PC-3 (cell line): Measurements from ENCODE around the gene CFAP161. TPM values are rescaled to one million over a fixed set of nuclear protein-coding genes. Genes with fewer than 3 reads are reported as not detected.

ENCODE experiments used
- ATAC-seq: fragments of 200-7000 bp; cut with Tn5 transposase; 2 replicates; pipeline ENCODE4 v1.9.1; 2020; ENCODE audit warnings: mild to moderate bottlenecking, moderate library complexity
- BruUV-seq: library from RNA; stranded (reverse); fragments of 400-500 nt; replicated peaks from 2 replicates; lab custom pipeline; 2021; lab: Mats Ljungman, UMichigan
- CTCF ChIA-PET: fragments of 300-600 bp; sonication (Branson Sonifier 250); formaldehyde crosslinking; loops from one replicate; lab custom pipeline; 2022; ENCODE audit warnings: antibody characterized with exemption; lab: Charles Lee
- POLR2A ChIA-PET: fragments of 300-600 bp; sonication (Branson Sonifier 250); formaldehyde crosslinking; loops from one replicate; lab custom pipeline; 2022; ENCODE audit warnings: antibody characterized with exemption; ENCODE audit not compliant: unreplicated experiment; lab: Charles Lee
- DNase-seq: peaks from one replicate; pipeline ENCODE4 v3.0.0-alpha.2; 2015
- H2AFZ ChIP-seq: fragments of 300-600 bp; sonication (generic); 2 replicates; pipeline ENCODE4 v1.6.0; 2016; ENCODE audit warnings: antibody characterized with exemption, low read length
- H3F3A ChIP-seq: fragments of 300-600 bp; sonication (generic); one replicate; pipeline ENCODE4 v1.6.0; 2017; ENCODE audit warnings: antibody characterized with exemption, low read length, control low read depth, mild to moderate bottlenecking; ENCODE audit not compliant: unreplicated experiment
- H3K27ac ChIP-seq: fragments of 300-600 bp; sonication (generic); 2 replicates; pipeline ENCODE4 v1.5.1; 2016; ENCODE audit warnings: mild to moderate bottlenecking, low read length
- H3K27me3 ChIP-seq: fragments of 300-600 bp; sonication (generic); 2 replicates; pipeline ENCODE4 v1.6.1; 2016; ENCODE audit warnings: low read length, mixed read lengths
- H3K36me3 ChIP-seq: fragments of 300-600 bp; sonication (generic); 2 replicates; pipeline ENCODE4 v1.6.1; 2016; ENCODE audit warnings: low read depth, mixed run types, low read length, mixed read lengths
- H3K4me1 ChIP-seq: fragments of 300-600 bp; sonication (generic); 2 replicates; pipeline ENCODE4 v1.5.1; 2016; ENCODE audit warnings: low read length; ENCODE audit not compliant: insufficient read depth
- H3K4me2 ChIP-seq: fragments of 300-600 bp; sonication (generic); 2 replicates; pipeline ENCODE4 v1.6.0; 2016; ENCODE audit warnings: low read length
- H3K4me3 ChIP-seq: fragments of 300-600 bp; sonication (generic); 2 replicates; pipeline ENCODE4 v1.5.1; 2016; ENCODE audit warnings: mild to moderate bottlenecking, low read length, mixed read lengths
- H3K79me2 ChIP-seq: fragments of 300-600 bp; sonication (generic); 2 replicates; pipeline ENCODE4 v1.6.1; 2017; ENCODE audit warnings: low read length, mixed read lengths
- H3K9ac ChIP-seq: fragments of 300-600 bp; sonication (generic); 2 replicates; pipeline ENCODE4 v1.6.0; 2016; ENCODE audit warnings: mild to moderate bottlenecking, low read length
- H3K9me2 ChIP-seq: fragments of 300-600 bp; sonication (generic); replicated peaks from 2 replicates; pipeline ENCODE4 v1.6.1; 2016; ENCODE audit warnings: mixed run types, low read length, mixed read lengths
- H3K9me3 ChIP-seq: fragments of 300-600 bp; sonication (generic); 2 replicates; pipeline ENCODE4 v1.6.1; 2016; ENCODE audit warnings: low read length, mixed read lengths
- H4K20me1 ChIP-seq: fragments of 300-600 bp; sonication (generic); 2 replicates; pipeline ENCODE4 v1.6.1; 2016; ENCODE audit warnings: low read length, mixed read lengths
- CTCF ChIP-seq: fragments of 300-600 bp; sonication (generic); conservative IDR thresholded peaks from 2 replicates; pipeline ENCODE4 v1.5.1; 2017; ENCODE audit warnings: antibody characterized with exemption, low read depth, mild to moderate bottlenecking, low read length
- EZH2 ChIP-seq: fragments of 300-600 bp; sonication (generic); IDR thresholded peaks from one replicate; pipeline ENCODE4 v1.6.1; 2017; ENCODE audit warnings: antibody characterized with exemption, mild to moderate bottlenecking, low read length; ENCODE audit not compliant: unreplicated experiment
- EZH2phosphoT487 ChIP-seq: fragments of 300-600 bp; sonication (generic); IDR thresholded peaks from 2 replicates; pipeline ENCODE4 v1.6.1; 2018; ENCODE audit warnings: mild to moderate bottlenecking, antibody characterized with exemption, low read length, borderline replicate concordance
- intact Hi-C: fragments of 100-400 bp; cut with micrococcal nuclease; formaldehyde crosslinking; loops from 2 replicates; pipeline ENCODE4 v1.9.0; 2023
- total RNA-seq: library from RNA; depleted of rRNA; stranded (reverse); fragments of >200 nt; gene quantifications from 2 replicates; pipeline ENCODE4 v1.2.3, GENCODE V29; 2014

The CFAP161 gene
- total RNA-seq, 1 experiment from 2014 or later: 0.55 TPM

GRCh38 chr15:81151389-81151788, 17.3 kb downstream of the CFAP161 start:
- H3F3A ChIP-seq: no peaks in the 10 kb centered on the region
- H3K36me3 ChIP-seq: no peaks in the 10 kb centered on the region
- DNase-seq (no peak), ATAC-seq (no peak)
- intact Hi-C loops: loop anchor here (5.0 kb wide), 1 partner anchor 44 kb away; no protein-coding TSS in a partner anchor
- no peak overlapping the region for H3K4me3 ChIP-seq
- H3K9me3 ChIP-seq: no peaks in the 10 kb centered on the region
- ChIA-PET POLR2A (no interaction called here), CTCF (interaction anchor here (0.7 kb wide), 1 partner anchor 46 kb away, joined by 3 read pairs; no protein-coding TSS in a partner anchor)
- no peaks in the 10 kb centered on the region for H3K4me1 ChIP-seq
- no peaks in the 10 kb centered on the region for H4K20me1 ChIP-seq
- H2AFZ ChIP-seq: no peak overlapping the region
- H3K9ac ChIP-seq: no peak overlapping the region
- no peak for TF ChIP-seq EZH2phosphoT487
- TF ChIP-seq EZH2: no peak
- no peak for TF ChIP-seq CTCF
- H3K79me2 ChIP-seq: no peaks in the 10 kb centered on the region
- H3K9me2 ChIP-seq: no peaks in the 10 kb centered on the region
- no peak overlapping the region for H3K27ac ChIP-seq
- H3K27me3 ChIP-seq: no peaks in the 10 kb centered on the region
- no TSS peak for BruUV-seq
- H3K4me2 ChIP-seq: no peak overlapping the region

GRCh38 chr15:81152339-81152738, 18.3 kb downstream of the CFAP161 start:
- no TSS peak for BruUV-seq
- Histone ChIP-seq H3K4me3 (no peak overlapping the region), H4K20me1 (no peaks in the 10 kb centered on the region), H3K79me2 (no peaks in the 10 kb centered on the region), H3K9me2 (no peaks in the 10 kb centered on the region), H3K9ac (no peak overlapping the region), H3K36me3 (no peaks in the 10 kb centered on the region), H3F3A (no peaks in the 10 kb centered on the region), H3K4me2 (no peak overlapping the region), H3K4me1 (no peaks in the 10 kb centered on the region), H2AFZ (no peak overlapping the region), H3K9me3 (no peaks in the 10 kb centered on the region), H3K27ac (no peak overlapping the region), H3K27me3 (no peaks in the 10 kb centered on the region)
- no peak for DNase-seq
- no peak for TF ChIP-seq EZH2phosphoT487
- TF ChIP-seq CTCF: peak; percentile 23; the same call in 1 of the 2 replicates
- ChIA-PET CTCF (interaction anchor here (0.7 kb wide), 1 partner anchor 114 kb away, joined by 3 read pairs; no protein-coding TSS in a partner anchor), POLR2A (no interaction called here)
- intact Hi-C loops: loop anchor here (5.0 kb wide), 1 partner anchor 45 kb away; no protein-coding TSS in a partner anchor
- ATAC-seq: no peak

GRCh38 chr15:81152799-81153198, 18.7 kb downstream of the CFAP161 start:
- Histone ChIP-seq H3K79me2 (no peaks in the 10 kb centered on the region), H3K9me3 (no peaks in the 10 kb centered on the region), H3K36me3 (no peaks in the 10 kb centered on the region), H4K20me1 (no peaks in the 10 kb centered on the region), H3K4me1 (no peaks in the 10 kb centered on the region), H3K9me2 (no peaks in the 10 kb centered on the region), H3K27ac (no peak overlapping the region), H3K4me3 (no peak overlapping the region), H3F3A (no peaks in the 10 kb centered on the region), H3K4me2 (no peak overlapping the region), H3K9ac (no peak overlapping the region), H3K27me3 (no peaks in the 10 kb centered on the region), H2AFZ (no peak overlapping the region)
- no peak for TF ChIP-seq EZH2phosphoT487
- no peak for TF ChIP-seq CTCF
- TF ChIP-seq EZH2: no peak
- intact Hi-C loops: loop anchor here (5.0 kb wide), 1 partner anchor 45 kb away; no protein-coding TSS in a partner anchor
- ATAC-seq: no peak; the same call in 1 of the 2 replicates
- CTCF ChIA-PET: interaction anchor here (0.7 kb wide), 1 partner anchor 113 kb away, joined by 3 read pairs; no protein-coding TSS in a partner anchor
- no peak for DNase-seq
- POLR2A ChIA-PET: no interaction called here
- no TSS peak for BruUV-seq
